SH-SY5Y (cell line): ENCODE data around the gene PDZRN4.

Experiments
- GATA2 ChIP-seq: IDR thresholded peaks from 2 replicates; pipeline ENCODE4 v1.6.1; 2011; ENCODE audit warnings: mild to moderate bottlenecking, low read depth, low read length
- GATA3 ChIP-seq: IDR thresholded peaks from 2 replicates; pipeline ENCODE4 v1.6.1; 2011; ENCODE audit warnings: low read depth, mild to moderate bottlenecking, low read length, moderate library complexity

GRCh38 chr12:41433460-41433859, 245.3 kb downstream of the PDZRN4 start:
- TF ChIP-seq GATA2, result no peak
- TF ChIP-seq GATA3, result no peak
